Measurements from ENCODE around the gene CCSAP.
"Not testable (repeated sequence)": the region's sequence is repeated elsewhere in the genome, so short reads cannot be mapped to it uniquely, and the experiment has no call there.

The CCSAP gene

GRCh38 chr1:229339520-229339919 lies 3.3 kb downstream of the CCSAP start:
- no peak for TF ChIP-seq CTCF (IDR thresholded peaks at IDR 0.05; ENCODE audit: low read depth, low read length, missing control alignments)
- DNase-seq (ENCODE audit: low read depth), result no peak
- H3K4me3 ChIP-seq (ENCODE audit: low read depth, low read length), result no peak overlapping the region

GRCh38 chr1:229339086-229339485 lies 3.8 kb downstream of the CCSAP start:
- no peak for DNase-seq (ENCODE audit: low read depth)
- no peak overlapping the region for H3K4me3 ChIP-seq (ENCODE audit: low read depth, low read length)

GRCh38 chr1:229336345-229336744 lies 6.5 kb downstream of the CCSAP start:
- DNase-seq (ENCODE audit: low read depth), result no peak
- TF ChIP-seq CTCF (IDR thresholded peaks at IDR 0.05; ENCODE audit: low read depth, low read length, missing control alignments), result no peak
- H3K4me3 ChIP-seq (ENCODE audit: low read depth, low read length), result no peak overlapping the region

More at GRCh38 chr1:229339086-229339485, 3.8 kb downstream of the CCSAP start:
- no peak for TF ChIP-seq CTCF (IDR thresholded peaks at IDR 0.05; ENCODE audit: low read depth, low read length, missing control alignments)

- H3K4me3 ChIP-seq (ENCODE audit: low read depth, low read length), result no peak overlapping the region
- TF ChIP-seq CTCF (IDR thresholded peaks at IDR 0.05; ENCODE audit: low read depth, low read length, missing control alignments), result no peak
- DNase-seq (ENCODE audit: low read depth), result no peak
These were observed 8.1 kb downstream of the CCSAP start for GRCh38 chr1:229334716-229335115.

GRCh38 chr1:229334269-229334668 lies 8.6 kb downstream of the CCSAP start:
- TF ChIP-seq CTCF (IDR thresholded peaks at IDR 0.05; ENCODE audit: low read depth, low read length, missing control alignments), result no peak
- H3K4me3 ChIP-seq (ENCODE audit: low read depth, low read length), result no peak overlapping the region
- DNase-seq (ENCODE audit: low read depth), result no peak

GRCh38 chr1:229328598-229329362 lies 14.1 kb downstream of the CCSAP start:
- no peak for DNase-seq (ENCODE audit: low read depth)
- no peak overlapping the region for H3K4me3 ChIP-seq (ENCODE audit: low read depth, low read length)
- no peak for TF ChIP-seq CTCF (IDR thresholded peaks at IDR 0.05; ENCODE audit: low read depth, low read length, missing control alignments)

GRCh38 chr1:229327765-229328164 lies 15.1 kb downstream of the CCSAP start:
- H3K4me3 ChIP-seq (ENCODE audit: low read depth, low read length); DNase-seq (ENCODE audit: low read depth): not testable (repeated sequence)
